Endothelial cell of umbilical vein (primary cell): ENCODE data around the gene TXNRD2.

Source experiments
- CTCF ChIP-seq, 2 donors: IDR thresholded peaks; 1 replicate in 1 of 2; 2 replicates in 1 of 2; pipeline ENCODE4 v1.5.1; 2011; ENCODE audit warnings: low read length in 2 of 2, mild to moderate bottlenecking in 2 of 2, moderate library complexity in 2 of 2, control low read depth in 1 of 2, inconsistent platforms in 1 of 2, low read depth in 1 of 2; ENCODE audit not compliant: insufficient read depth in 1 of 2; ENCODE audit errors: extremely low read depth in 1 of 2
- EZH2 ChIP-seq: IDR thresholded peaks from 2 replicates; pipeline ENCODE4 v1.6.1; 2012; ENCODE audit warnings: borderline replicate concordance, low read depth, mild to moderate bottlenecking, moderate library complexity, low read length, inconsistent platforms; ENCODE audit not compliant: severe bottlenecking
- FOS ChIP-seq: IDR thresholded peaks from 2 replicates; pipeline ENCODE4 v1.6.1; 2011; ENCODE audit warnings: mild to moderate bottlenecking, low read length, moderate library complexity, borderline replicate concordance; ENCODE audit not compliant: insufficient read depth
- JUN ChIP-seq: IDR thresholded peaks from 2 replicates; pipeline ENCODE4 v1.6.1; 2011; ENCODE audit warnings: borderline replicate concordance, low read depth; ENCODE audit not compliant: insufficient read length, insufficient read depth
- POLR2A ChIP-seq: IDR thresholded peaks from 2 replicates; pipeline ENCODE4 v1.6.1; 2012; ENCODE audit warnings: low read depth, mild to moderate bottlenecking, control low read depth, low read length
- POLR2AphosphoS5 ChIP-seq: IDR thresholded peaks from 2 replicates; pipeline ENCODE4 v1.6.1; 2012; ENCODE audit warnings: low read depth, mild to moderate bottlenecking, control low read depth, low read length, moderate library complexity; ENCODE audit not compliant: insufficient read depth

GRCh38 chr22:19873960-19874306 is 67.7 kb downstream of the TXNRD2 start:
- TF ChIP-seq CTCF (IDR thresholded peaks at IDR 0.05; ENCODE audit: extremely low read depth in 1 of 2, insufficient read depth in 1 of 2, low read depth in 1 of 2, low read length in 2 of 2) (no peak), EZH2 (no peak), JUN (no peak), POLR2AphosphoS5 (no peak), POLR2A (no peak), FOS (no peak)
